ENCODE results near the gene KIF2A.

KIF2A gene

DNA sequence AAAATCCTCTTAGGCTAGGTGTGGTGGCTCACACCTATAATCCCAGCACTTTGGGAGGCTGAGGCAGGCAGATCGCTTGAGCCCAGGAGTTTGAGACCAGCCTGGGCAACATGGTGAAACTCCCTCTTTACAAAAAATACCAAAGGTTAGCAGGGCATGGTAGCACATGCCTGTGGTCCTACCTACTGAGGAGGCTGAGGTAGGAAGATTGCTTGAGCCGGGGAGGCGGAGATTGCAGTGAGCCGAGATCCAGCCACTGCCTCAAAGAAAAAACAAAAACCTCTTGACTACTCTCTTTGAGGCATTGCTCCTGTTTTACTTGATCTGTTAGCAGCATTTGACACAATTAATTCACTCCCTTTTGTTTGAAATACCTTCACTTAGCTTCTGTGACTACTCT, 20.7 kb downstream of the KIF2A start:
- peaks cover 100% of the 10 kb centered on the region for H3K79me2 ChIP-seq (ENCODE audit: insufficient read depth, low read length)
- DNase-seq (no peak), ATAC-seq (ENCODE audit: insufficient read depth, low read depth) (no peak)
- no peak overlapping the region for H3K27ac ChIP-seq (ENCODE audit: low read length)
- no peaks in the 10 kb centered on the region for H3K4me1 ChIP-seq (ENCODE audit: insufficient read depth, low read length)
- no peaks in the 10 kb centered on the region for H3K27me3 ChIP-seq (ENCODE audit: insufficient read depth, low read length, poor library complexity)
- H3K36me3 ChIP-seq (ENCODE audit: insufficient read depth, low read length), result peaks cover 16% of the 10 kb centered on the region
- H3K4me2 ChIP-seq (ENCODE audit: insufficient read depth, low read length), result no peak overlapping the region
- H3K9ac ChIP-seq (ENCODE audit: low read depth, low read length), result no peak overlapping the region
- H3K9me3 ChIP-seq (ENCODE audit: insufficient read depth, low read length, severe bottlenecking), result no peaks in the 10 kb centered on the region
- H3K4me3 ChIP-seq (ENCODE audit: low read depth in 1 of 2, low read length in 2 of 2), result no peak overlapping the region
- no peak overlapping the region for H2AFZ ChIP-seq (ENCODE audit: low read depth, low read length)
- TF ChIP-seq EZH2 (IDR thresholded peaks at IDR 0.05; ENCODE audit: borderline replicate concordance, low read depth, low read length, severe bottlenecking), result no peak
- TF ChIP-seq, protein P1, sequence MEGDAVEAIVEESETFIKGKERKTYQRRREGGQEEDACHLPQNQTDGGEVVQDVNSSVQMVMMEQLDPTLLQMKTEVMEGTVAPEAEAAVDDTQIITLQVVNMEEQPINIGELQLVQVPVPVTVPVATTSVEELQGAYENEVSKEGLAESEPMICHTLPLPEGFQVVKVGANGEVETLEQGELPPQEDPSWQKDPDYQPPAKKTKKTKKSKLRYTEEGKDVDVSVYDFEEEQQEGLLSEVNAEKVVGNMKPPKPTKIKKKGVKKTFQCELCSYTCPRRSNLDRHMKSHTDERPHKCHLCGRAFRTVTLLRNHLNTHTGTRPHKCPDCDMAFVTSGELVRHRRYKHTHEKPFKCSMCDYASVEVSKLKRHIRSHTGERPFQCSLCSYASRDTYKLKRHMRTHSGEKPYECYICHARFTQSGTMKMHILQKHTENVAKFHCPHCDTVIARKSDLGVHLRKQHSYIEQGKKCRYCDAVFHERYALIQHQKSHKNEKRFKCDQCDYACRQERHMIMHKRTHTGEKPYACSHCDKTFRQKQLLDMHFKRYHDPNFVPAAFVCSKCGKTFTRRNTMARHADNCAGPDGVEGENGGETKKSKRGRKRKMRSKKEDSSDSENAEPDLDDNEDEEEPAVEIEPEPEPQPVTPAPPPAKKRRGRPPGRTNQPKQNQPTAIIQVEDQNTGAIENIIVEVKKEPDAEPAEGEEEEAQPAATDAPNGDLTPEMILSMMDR (IDR thresholded peaks at IDR 0.05; ENCODE audit: borderline replicate concordance, extremely low read depth, low read length, poor library complexity, severe bottlenecking), result no peak
- H4K20me1 ChIP-seq (ENCODE audit: insufficient read depth, low read length), result peaks cover 76% of the 10 kb centered on the region

DNA sequence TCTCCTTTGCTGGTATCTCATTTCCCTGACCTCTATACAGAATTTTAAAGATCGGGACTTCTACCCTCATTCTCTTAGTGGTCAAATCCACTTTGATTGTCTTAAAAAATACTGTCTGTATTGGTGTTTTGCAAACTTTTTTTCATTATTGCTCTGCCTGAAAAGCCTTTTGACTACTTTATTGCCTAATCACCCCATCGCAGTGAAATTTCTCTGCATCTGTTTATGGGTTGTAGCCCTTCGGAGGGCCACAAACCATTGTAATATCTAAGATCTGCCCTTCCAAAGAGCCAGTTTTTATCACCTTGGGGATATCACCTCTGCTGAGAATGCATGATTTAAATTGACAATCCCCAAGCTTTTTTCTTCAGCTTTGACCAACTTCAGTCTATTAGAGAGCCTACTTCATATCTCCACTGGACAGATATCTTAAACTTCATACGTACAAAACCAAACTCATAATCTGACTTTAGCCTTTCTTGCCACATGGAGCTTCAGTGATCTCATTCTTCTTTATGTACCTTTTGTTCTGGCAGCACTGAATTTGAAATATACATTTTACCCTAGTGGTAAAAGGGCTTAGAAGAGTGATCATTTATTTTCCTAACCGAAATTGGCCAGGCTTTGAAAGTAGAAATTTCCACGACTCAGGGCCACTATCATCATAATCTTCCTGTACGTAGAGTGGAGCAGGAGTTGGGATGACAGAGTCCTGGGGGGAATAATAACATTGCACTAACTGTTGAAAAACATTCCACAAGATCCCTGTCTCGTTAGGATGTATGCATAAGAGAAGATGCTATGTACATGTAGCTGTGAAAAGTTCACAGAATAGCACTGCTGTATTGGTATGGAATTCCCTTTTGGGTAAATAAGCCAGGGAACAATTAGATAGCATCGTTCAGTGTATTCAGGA, 21.4 kb downstream of the KIF2A start:
- Histone ChIP-seq H2AFZ (ENCODE audit: low read depth, low read length) (no peak overlapping the region), H3K27ac (ENCODE audit: low read length) (no peak overlapping the region), H3K9ac (ENCODE audit: low read depth, low read length) (no peak overlapping the region), H3K4me3 (ENCODE audit: low read depth in 1 of 2, low read length in 2 of 2) (no peak overlapping the region), H3K79me2 (ENCODE audit: insufficient read depth, low read length) (peaks cover 100% of the 10 kb centered on the region), H3K4me2 (ENCODE audit: insufficient read depth, low read length) (no peak overlapping the region), H3K9me3 (ENCODE audit: insufficient read depth, low read length, severe bottlenecking) (no peaks in the 10 kb centered on the region), H3K27me3 (ENCODE audit: insufficient read depth, low read length, poor library complexity) (no peaks in the 10 kb centered on the region), H3K4me1 (ENCODE audit: insufficient read depth, low read length) (no peaks in the 10 kb centered on the region), H4K20me1 (ENCODE audit: insufficient read depth, low read length) (peaks cover 75% of the 10 kb centered on the region), H3K36me3 (ENCODE audit: insufficient read depth, low read length) (peaks cover 9% of the 10 kb centered on the region)
- ATAC-seq (ENCODE audit: insufficient read depth, low read depth) (no peak), DNase-seq (no peak)
- TF ChIP-seq EZH2 (IDR thresholded peaks at IDR 0.05; ENCODE audit: borderline replicate concordance, low read depth, low read length, severe bottlenecking), result no peak
- TF ChIP-seq, protein P1 (IDR thresholded peaks at IDR 0.05; ENCODE audit: borderline replicate concordance, extremely low read depth, low read length, poor library complexity, severe bottlenecking), result no peak

DNA sequence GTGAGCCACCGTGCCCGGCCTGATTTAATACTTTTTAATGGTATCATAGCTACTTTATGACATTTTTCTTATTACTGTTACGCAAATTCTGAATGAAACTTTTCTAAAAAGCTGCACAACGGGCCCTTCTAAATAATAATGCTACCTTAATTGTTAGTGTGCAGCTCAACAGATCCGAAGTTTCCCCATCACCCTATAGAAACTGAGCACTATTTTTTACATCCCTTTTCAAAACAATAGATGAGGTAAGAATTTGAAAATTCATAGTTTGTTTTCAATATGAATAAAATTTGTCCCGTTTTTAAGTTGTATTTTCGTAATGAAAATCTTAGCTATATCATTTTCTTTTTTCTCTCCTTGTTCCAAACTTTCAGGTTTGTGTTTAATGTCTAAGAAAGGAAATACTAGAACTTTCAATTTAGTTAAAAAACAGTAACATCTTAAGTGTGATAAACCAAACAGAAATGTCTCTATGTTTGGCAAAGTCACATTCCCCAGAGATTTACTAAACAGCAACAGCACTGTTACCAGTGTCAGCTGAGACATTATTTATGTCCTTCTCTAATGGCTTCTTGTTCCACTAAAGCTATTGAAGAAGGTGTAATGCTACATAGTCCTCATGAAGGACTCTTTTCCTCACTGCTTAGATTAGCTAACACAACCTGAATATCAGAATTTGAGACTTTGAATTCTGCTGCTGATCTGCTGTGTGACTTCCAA, 22.9 kb downstream of the KIF2A start:
- DNase-seq (no peak), ATAC-seq (ENCODE audit: insufficient read depth, low read depth) (no peak)
- H3K4me1 ChIP-seq (ENCODE audit: insufficient read depth, low read length), result no peaks in the 10 kb centered on the region
- no peak overlapping the region for H3K4me3 ChIP-seq (ENCODE audit: low read depth in 1 of 2, low read length in 2 of 2)
- H2AFZ ChIP-seq (ENCODE audit: low read depth, low read length), result no peak overlapping the region
- peaks cover 83% of the 10 kb centered on the region for H4K20me1 ChIP-seq (ENCODE audit: insufficient read depth, low read length)
- H3K4me2 ChIP-seq (ENCODE audit: insufficient read depth, low read length), result no peak overlapping the region
- H3K9ac ChIP-seq (ENCODE audit: low read depth, low read length), result no peak overlapping the region
- H3K9me3 ChIP-seq (ENCODE audit: insufficient read depth, low read length, severe bottlenecking), result no peaks in the 10 kb centered on the region
- peaks cover 100% of the 10 kb centered on the region for H3K79me2 ChIP-seq (ENCODE audit: insufficient read depth, low read length)
- H3K27me3 ChIP-seq (ENCODE audit: insufficient read depth, low read length, poor library complexity), result no peaks in the 10 kb centered on the region
- H3K36me3 ChIP-seq (ENCODE audit: insufficient read depth, low read length), result peaks cover 15% of the 10 kb centered on the region; the same call in 1 of the 2 replicates
- no peak for TF ChIP-seq EZH2 (IDR thresholded peaks at IDR 0.05; ENCODE audit: borderline replicate concordance, low read depth, low read length, severe bottlenecking)
- TF ChIP-seq, protein P1 (IDR thresholded peaks at IDR 0.05; ENCODE audit: borderline replicate concordance, extremely low read depth, low read length, poor library complexity, severe bottlenecking), result no peak
- H3K27ac ChIP-seq (ENCODE audit: low read length), result no peak overlapping the region
